Central memory CD8-positive, alpha-beta T cell (primary cell): ENCODE results near the gene CIAO3.

Experiments
- ATAC-seq: fragments of 150-1000 bp; cut with Tn5 transposase; replicated peaks from 2 replicates; pipeline ENCODE4 v1.10.0; 2022; ENCODE audit warnings: mild to moderate bottlenecking, moderate FRiP score, moderate number of reproducible peaks; ENCODE audit not compliant: poor library complexity, severe bottlenecking; ENCODE audit errors: extremely low read depth
- DNase-seq, 2 donors: peaks; one replicate each; pipeline ENCODE4 v3.0.0; 2021; ENCODE audit warnings: low spot score in 2 of 2
- H3K27ac Mint-ChIP-seq: one replicate; pipeline ENCODE4 v1.8.0; 2022; ENCODE audit warnings: low read depth, mild to moderate bottlenecking, moderate library complexity, mixed read lengths
- H3K27me3 Mint-ChIP-seq: one replicate; pipeline ENCODE4 v1.8.0; 2022; ENCODE audit warnings: mixed read lengths
- H3K36me3 Mint-ChIP-seq: one replicate; pipeline ENCODE4 v1.8.0; 2022; ENCODE audit warnings: mild to moderate bottlenecking, moderate library complexity, mixed read lengths; ENCODE audit not compliant: insufficient read depth
- H3K4me1 Mint-ChIP-seq: one replicate; pipeline ENCODE4 v1.8.0; 2022; ENCODE audit warnings: mixed read lengths
- H3K4me3 Mint-ChIP-seq: one replicate; pipeline ENCODE4 v1.8.0; 2022; ENCODE audit warnings: mild to moderate bottlenecking, moderate library complexity, mixed read lengths
- H3K9me3 Mint-ChIP-seq: one replicate; pipeline ENCODE4 v1.8.0; 2022; ENCODE audit warnings: mixed read lengths

The CIAO3 gene

DNA sequence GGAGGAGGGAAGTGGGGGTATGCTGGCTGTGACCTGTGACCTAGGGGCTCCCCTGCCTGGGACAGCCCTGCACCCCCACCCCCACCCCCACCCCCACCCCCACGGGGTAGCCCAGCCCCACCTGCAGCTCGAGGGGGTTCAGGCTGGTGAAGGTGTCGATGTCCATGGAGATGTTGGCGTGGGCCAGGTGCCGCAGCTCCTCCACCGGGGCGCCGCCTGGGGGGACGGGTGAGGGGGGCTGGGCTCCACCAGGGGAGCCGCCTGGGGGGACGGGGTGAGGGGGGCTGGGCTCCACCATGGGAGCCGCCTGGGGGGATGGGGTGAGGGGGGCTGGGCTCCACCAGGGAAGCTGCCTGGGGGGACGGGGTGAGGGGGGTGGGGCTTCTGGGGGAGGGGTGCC lies 29.6 kb upstream of the CIAO3 start:
- Mint-ChIP-seq H3K27me3 (no peaks in the 10 kb centered on the region), H3K36me3 (no peaks in the 10 kb centered on the region), H3K27ac (no peak overlapping the region), H3K4me3 (no peak overlapping the region), H3K4me1 (no peaks in the 10 kb centered on the region), H3K9me3 (no peaks in the 10 kb centered on the region)
- DNase-seq (no peak), ATAC-seq (no peak)

DNA sequence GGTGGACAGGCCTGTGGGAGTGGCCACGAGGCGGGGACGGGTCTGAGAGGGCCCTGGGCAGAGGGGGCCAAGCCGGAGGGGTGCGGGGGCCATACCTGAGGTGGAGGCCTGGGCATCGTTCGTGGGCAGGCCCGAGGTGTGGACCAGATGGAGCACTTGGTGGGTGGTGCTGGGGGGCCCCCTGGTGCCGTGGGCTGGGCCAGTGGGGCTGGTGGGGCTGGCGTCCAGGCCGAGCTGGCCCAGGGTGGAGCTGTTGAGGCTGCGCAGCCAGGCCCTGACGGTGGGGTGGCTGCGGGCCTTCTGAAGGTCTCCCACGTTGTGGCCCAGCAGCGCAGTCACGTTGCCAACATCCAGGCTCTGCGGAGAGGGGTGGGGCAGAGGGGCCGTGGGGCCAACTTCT lies 29.1 kb upstream of the CIAO3 start:
- Mint-ChIP-seq H3K27ac (no peak overlapping the region), H3K36me3 (no peaks in the 10 kb centered on the region), H3K9me3 (no peaks in the 10 kb centered on the region), H3K4me1 (no peaks in the 10 kb centered on the region), H3K4me3 (no peak overlapping the region), H3K27me3 (no peaks in the 10 kb centered on the region)
- DNase-seq: no peak
- ATAC-seq: no peak

DNA sequence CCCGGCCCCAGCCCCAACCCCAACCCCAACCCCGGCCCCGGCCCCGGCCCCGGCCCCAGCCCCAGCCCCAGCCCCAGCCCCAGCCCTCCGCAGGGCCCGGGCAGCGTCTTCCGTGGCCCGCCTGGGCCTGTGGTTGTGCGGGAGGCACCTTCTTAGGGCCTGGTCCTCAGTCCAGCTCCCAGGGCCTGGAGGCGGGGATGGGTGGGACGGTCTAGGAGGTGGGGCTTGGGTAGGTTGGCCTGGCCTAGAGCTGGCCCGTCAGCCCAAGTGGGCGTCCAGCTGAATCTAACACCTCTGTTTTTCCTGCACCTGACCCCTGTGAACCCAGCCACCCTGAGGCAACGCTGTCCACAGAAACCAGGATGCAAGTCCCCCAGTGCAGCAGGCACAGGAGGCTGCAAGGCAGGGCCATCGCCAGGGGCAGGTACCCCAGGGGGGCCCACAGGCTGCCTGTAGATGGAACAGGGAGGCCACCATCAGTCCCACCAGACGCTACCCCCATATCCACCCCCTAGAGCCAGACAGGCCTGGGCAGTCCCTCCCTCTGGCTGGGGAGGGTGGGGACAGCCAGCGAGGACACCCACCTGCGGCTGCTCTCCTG lies 28.5 kb upstream of the CIAO3 start:
- Mint-ChIP-seq H3K27me3 (no peaks in the 10 kb centered on the region), H3K9me3 (no peaks in the 10 kb centered on the region), H3K4me1 (no peaks in the 10 kb centered on the region), H3K27ac (no peak overlapping the region), H3K36me3 (no peaks in the 10 kb centered on the region), H3K4me3 (no peak overlapping the region)
- ATAC-seq (no peak), DNase-seq (no peak)

DNA sequence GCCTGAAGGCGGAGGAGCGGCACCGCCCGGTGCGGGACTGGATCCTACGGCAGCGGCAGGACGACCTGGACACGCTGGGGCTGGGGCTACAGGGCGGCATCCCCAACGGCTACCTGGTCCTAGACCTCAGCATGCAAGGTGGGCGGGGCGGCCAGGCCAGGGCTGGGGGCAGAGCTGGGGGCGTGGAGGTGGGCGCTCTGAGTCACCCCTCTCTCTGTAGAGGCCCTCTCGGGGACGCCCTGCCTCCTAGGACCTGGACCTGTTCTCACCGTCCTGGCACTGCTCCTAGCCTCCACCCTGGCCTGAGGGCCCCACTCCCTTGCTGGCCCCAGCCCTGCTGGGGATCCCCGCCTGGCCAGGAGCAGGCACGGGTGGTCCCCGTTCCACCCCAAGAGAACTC lies 27.6 kb upstream of the CIAO3 start:
- H3K4me1 Mint-ChIP-seq: no peaks in the 10 kb centered on the region
- no peaks in the 10 kb centered on the region for H3K9me3 Mint-ChIP-seq
- H3K27ac Mint-ChIP-seq: no peak overlapping the region
- no peak for DNase-seq
- H3K36me3 Mint-ChIP-seq: peaks cover 2% of the 10 kb centered on the region
- H3K4me3 Mint-ChIP-seq: no peak overlapping the region
- no peak for ATAC-seq
- no peaks in the 10 kb centered on the region for H3K27me3 Mint-ChIP-seq

DNA sequence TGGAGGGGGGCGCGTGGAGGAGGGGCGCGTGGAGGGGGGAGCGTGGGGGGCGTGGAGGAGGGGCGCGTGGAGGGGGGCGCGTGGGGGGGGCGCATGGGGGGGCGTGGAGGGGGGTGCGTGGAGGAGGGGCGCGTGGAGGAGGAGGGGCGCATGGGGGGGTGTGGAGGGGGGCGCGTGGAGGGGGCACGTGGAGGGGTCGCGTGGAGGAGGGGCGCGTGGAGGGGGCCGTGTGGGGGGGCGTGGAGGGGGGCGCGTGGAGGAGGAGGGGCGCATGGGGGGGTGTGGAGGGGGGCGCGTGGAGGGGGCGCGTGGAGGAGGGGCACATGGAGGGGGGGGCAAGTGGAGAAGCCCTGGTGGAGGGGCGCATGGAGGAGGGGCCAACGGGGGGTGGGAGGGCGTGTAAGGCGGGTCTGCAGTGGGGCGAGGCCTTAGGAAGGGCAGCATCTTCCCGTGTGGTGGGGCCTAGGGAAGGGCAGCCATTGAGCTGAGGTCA lies 27.0 kb upstream of the CIAO3 start:
- DNase-seq (no peak), ATAC-seq (no peak)
- H3K4me3 Mint-ChIP-seq: no peak overlapping the region
- no peaks in the 10 kb centered on the region for H3K4me1 Mint-ChIP-seq
- no peaks in the 10 kb centered on the region for H3K27me3 Mint-ChIP-seq
- peaks cover 2% of the 10 kb centered on the region for H3K36me3 Mint-ChIP-seq
- H3K27ac Mint-ChIP-seq: no peak overlapping the region
- no peaks in the 10 kb centered on the region for H3K9me3 Mint-ChIP-seq

DNA sequence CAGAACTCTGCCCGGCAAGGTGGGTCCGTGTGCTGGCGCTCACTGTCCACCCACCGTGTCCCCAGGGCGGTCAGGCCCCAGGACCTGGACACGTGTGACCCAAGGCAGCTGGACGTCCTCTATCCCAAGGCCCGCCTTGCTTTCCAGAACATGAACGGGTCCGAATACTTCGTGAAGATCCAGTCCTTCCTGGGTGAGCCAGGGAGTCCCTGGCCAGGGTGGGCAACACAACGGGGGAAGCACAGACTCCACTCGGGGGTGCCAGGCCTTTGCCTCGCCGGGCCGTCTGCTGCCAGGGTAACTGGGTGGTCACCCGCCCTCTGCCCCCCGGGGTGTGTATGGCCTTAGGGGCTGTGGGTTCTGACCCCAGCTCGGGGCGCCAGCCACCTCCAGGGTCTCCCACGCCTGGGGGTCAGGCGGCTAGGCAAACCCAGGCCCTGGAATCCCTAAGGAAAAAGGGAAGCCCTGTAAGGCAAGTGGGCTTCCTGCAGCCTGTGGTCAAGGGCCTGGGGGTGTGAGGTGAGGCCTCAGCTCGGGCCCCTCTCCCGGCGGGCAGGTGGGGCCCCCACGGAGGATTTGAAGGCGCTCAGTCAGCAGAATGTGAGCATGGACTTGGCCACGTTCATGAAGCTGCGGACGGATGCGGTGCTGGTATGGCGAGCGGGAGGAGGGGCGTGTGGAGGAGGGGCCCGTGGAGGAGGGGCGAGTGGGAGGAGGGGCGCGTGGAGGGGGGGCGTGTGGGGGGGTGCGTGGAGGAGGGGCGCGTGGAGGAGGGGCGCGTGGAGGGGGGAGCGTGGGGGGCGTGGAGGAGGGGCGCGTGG lies 26.2 kb upstream of the CIAO3 start:
- no peaks in the 10 kb centered on the region for H3K27me3 Mint-ChIP-seq
- ATAC-seq (no peak), DNase-seq (no peak)
- H3K9me3 Mint-ChIP-seq: no peaks in the 10 kb centered on the region
- no peaks in the 10 kb centered on the region for H3K4me1 Mint-ChIP-seq
- H3K36me3 Mint-ChIP-seq: peaks cover 2% of the 10 kb centered on the region
- H3K27ac Mint-ChIP-seq: no peak overlapping the region
- no peak overlapping the region for H3K4me3 Mint-ChIP-seq

DNA sequence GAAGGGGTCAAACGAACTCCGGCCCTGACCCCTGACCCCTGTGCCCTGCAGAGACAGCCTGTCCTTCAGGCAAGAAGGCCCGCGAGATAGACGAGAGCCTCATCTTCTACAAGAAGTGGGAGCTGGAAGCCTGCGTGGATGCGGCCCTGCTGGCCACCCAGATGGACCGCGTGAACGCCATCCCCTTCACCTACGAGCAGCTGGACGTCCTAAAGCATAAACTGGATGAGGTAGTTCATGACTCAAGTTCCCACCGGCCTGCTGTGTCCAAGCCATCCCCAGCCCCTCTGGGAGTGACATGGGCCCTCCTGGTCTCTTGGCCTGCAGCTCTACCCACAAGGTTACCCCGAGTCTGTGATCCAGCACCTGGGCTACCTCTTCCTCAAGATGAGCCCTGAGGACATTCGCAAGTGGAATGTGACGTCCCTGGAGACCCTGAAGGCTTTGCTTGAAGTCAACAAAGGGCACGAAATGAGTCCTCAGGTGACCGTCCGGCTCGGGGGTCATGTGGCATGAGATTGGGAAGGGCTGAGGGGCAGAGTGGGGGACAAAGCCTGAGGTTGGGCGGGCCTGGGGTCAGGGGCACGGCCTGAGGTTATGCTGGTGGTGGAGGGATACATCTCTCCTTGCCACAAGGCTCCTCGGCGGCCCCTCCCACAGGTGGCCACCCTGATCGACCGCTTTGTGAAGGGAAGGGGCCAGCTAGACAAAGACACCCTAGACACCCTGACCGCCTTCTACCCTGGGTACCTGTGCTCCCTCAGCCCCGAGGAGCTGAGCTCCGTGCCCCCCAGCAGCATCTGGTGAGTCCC lies 25.4 kb upstream of the CIAO3 start:
- DNase-seq (no peak), ATAC-seq (no peak)
- H3K9me3 Mint-ChIP-seq: no peaks in the 10 kb centered on the region
- peaks cover 2% of the 10 kb centered on the region for H3K36me3 Mint-ChIP-seq
- no peak overlapping the region for H3K4me3 Mint-ChIP-seq
- no peak overlapping the region for H3K27ac Mint-ChIP-seq
- no peaks in the 10 kb centered on the region for H3K4me1 Mint-ChIP-seq
- H3K27me3 Mint-ChIP-seq: no peaks in the 10 kb centered on the region

DNA sequence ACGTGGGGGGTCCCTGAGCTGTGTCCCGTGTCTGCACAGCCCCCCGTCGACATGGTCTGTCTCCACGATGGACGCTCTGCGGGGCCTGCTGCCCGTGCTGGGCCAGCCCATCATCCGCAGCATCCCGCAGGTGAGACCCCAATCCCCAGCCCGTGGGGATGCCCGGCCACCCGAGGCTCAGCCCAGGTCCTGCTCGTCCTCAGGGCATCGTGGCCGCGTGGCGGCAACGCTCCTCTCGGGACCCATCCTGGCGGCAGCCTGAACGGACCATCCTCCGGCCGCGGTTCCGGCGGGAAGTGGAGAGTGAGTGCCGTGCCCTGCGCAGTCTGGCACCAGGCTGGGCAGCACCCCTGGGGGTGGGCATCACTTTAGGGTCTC lies 24.7 kb upstream of the CIAO3 start:
- Mint-ChIP-seq H3K27me3 (no peaks in the 10 kb centered on the region), H3K9me3 (no peaks in the 10 kb centered on the region), H3K4me3 (no peak overlapping the region), H3K4me1 (no peaks in the 10 kb centered on the region), H3K27ac (no peak overlapping the region), H3K36me3 (peaks cover 2% of the 10 kb centered on the region)
- DNase-seq (no peak), ATAC-seq (no peak)

DNA sequence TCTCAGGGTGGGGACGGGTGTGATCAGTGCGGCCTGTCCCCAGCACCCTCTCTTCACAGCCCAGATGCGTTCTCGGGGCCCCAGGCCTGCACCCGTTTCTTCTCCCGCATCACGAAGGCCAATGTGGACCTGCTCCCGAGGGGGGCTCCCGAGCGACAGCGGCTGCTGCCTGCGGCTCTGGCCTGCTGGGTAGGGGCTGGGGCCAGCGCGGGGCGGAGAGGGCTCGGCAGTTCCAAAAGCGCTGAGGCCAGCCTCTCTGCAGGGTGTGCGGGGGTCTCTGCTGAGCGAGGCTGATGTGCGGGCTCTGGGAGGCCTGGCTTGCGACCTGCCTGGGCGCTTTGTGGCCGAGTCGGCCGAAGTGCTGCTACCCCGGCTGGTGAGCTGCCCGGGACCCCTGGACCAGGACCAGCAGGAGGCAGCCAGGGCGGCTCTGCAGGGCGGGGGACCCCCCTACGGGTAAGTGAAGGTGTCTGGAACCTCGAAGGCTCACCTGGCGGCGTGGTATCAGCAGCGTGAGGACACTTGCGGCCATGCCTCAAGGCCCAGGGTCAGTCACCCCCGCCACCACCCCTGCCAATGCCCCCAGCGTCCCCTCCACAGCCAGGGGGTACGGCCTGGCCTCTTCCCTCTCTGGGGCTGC lies 24.2 kb upstream of the CIAO3 start:
- no peak overlapping the region for H3K27ac Mint-ChIP-seq
- no peaks in the 10 kb centered on the region for H3K4me1 Mint-ChIP-seq
- peaks cover 2% of the 10 kb centered on the region for H3K36me3 Mint-ChIP-seq
- DNase-seq: no peak
- no peaks in the 10 kb centered on the region for H3K9me3 Mint-ChIP-seq
- no peak overlapping the region for H3K4me3 Mint-ChIP-seq
- H3K27me3 Mint-ChIP-seq: no peaks in the 10 kb centered on the region
- no peak for ATAC-seq

DNA sequence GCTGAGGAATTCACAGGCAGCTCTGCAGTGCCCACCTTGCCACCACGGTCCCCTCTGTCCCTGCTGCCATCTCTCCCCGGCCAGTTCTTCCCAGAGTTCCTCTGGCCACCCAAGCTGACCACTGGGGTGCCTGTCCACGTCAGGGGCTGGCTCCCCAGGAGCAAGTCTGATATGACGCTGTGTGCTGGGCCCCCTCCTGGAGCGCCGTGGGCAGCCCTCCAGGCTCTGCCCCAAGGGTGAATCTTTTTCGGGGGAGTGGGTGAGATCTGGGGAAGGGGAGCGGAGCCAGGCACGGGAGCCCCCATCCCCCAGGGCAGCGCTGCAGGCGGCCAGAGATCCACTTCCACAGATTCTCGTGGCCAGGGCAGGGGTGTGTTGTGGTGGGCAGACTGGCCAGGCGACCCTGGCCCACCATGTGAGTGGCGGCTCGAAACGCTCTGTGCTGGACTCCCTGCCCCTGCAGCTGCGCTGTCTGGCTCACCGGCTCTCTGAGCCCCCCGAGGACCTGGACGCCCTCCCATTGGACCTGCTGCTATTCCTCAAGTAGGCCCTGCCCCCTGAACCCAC lies 23.5 kb upstream of the CIAO3 start:
- H3K36me3 Mint-ChIP-seq: peaks cover 2% of the 10 kb centered on the region
- DNase-seq: no peak
- H3K27me3 Mint-ChIP-seq: no peaks in the 10 kb centered on the region
- H3K4me1 Mint-ChIP-seq: no peaks in the 10 kb centered on the region
- no peak overlapping the region for H3K4me3 Mint-ChIP-seq
- ATAC-seq: no peak
- H3K27ac Mint-ChIP-seq: no peak overlapping the region
- no peaks in the 10 kb centered on the region for H3K9me3 Mint-ChIP-seq

DNA sequence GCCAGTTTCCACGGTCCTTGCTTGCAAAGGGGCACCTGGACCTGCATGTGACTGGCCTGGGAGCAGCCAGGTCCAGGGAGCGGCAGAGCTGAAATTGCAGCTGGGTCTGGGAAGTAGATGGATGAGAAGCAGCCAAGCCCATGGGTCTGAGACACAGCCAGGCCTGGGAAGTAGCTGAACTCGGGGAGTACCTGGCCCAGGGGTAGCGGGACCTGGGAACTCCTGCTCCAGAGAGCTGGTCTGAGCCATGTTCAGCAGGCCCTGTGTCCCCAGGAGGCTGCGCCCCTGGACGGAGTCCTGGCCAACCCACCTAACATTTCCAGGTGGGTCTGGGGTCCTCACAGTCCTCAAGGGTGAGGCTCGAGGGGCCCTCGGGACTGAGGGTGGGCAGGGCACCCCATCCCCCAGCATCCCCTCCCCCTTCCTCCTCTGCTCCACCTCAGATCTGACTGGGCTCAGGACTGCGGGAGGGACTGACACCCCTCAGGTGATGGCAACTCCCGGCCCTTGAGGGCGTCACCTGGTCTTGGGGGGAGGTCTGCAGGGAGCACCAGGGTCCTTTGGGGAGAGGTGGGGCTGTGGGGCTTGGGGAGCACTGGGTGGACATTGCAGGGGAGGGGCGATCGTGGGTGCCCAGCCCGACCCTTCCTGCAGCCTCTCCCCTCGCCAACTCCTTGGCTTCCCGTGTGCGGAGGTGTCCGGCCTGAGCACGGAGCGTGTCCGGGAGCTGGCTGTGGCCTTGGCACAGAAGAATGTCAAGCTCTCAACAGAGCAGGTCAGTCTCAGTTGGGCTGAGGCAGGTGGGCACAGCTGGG lies 22.8 kb upstream of the CIAO3 start:
- Mint-ChIP-seq H3K9me3 (no peaks in the 10 kb centered on the region), H3K27me3 (no peaks in the 10 kb centered on the region)
- ATAC-seq: no peak

More for the DNA sequence above, 22.8 kb upstream of the CIAO3 start:
- Mint-ChIP-seq H3K4me3 (no peak overlapping the region), H3K27ac (no peak overlapping the region), H3K36me3 (peaks cover 2% of the 10 kb centered on the region), H3K4me1 (no peaks in the 10 kb centered on the region)
- DNase-seq: no peak
